PC-9 (cell line): ENCODE measurements around the gene SYT7.

Experiments used
- CTCF ChIP-seq: fragments of 200-600 bp; sonication (generic); conservative IDR thresholded peaks from 2 replicates; pipeline ENCODE4 v1.6.1; 2017; ENCODE audit warnings: mixed run types, antibody characterized with exemption, mild to moderate bottlenecking, moderate library complexity
- EZH2 ChIP-seq: fragments of 200-600 bp; sonication (generic); IDR thresholded peaks from 2 replicates; pipeline ENCODE4 v1.8.0; 2017; ENCODE audit warnings: antibody characterized with exemption, low read depth

- TF ChIP-seq CTCF = no peak
- no peak for TF ChIP-seq EZH2
Observed at GRCh38 chr11:61596542-61596941, 15.7 kb upstream of the SYT7 start.
